Brain microvascular endothelial cell (primary cell): ENCODE results near the gene RNF141.

Experiments used
- DNase-seq: peaks from one replicate; pipeline ENCODE4 v3.0.0-alpha.2; 2020
- H3K27ac ChIP-seq: fragments of 250-450 bp; sonication (Bioruptor Pico); 2 replicates; pipeline ENCODE4 v1.5.1; 2020; ENCODE audit warnings: mild to moderate bottlenecking, moderate library complexity
- H3K27me3 ChIP-seq: fragments of 250-450 bp; sonication (Bioruptor Pico); replicated peaks from 2 replicates; pipeline ENCODE4 v1.5.1; 2020; ENCODE audit warnings: mild to moderate bottlenecking
- H3K36me3 ChIP-seq: fragments of 250-450 bp; sonication (Bioruptor Pico); replicated peaks from 2 replicates; pipeline ENCODE4 v1.5.1; 2020; ENCODE audit warnings: mild to moderate bottlenecking
- H3K4me3 ChIP-seq: 2 replicates; pipeline ENCODE4 v1.5.1; 2011; ENCODE audit warnings: low read depth, mild to moderate bottlenecking, control low read depth, low read length, moderate library complexity
- in situ Hi-C: cut with HindIII; loops from 2 replicates; pipeline ENCODE4 v1.10.0; 2017; ENCODE audit warnings: low sequenced_read_pairs, low pct_ligation_motif_present
- TF ChIP-seq, protein P1 (sequence below): IDR thresholded peaks from 2 replicates; pipeline ENCODE4 v1.5.1; 2011; ENCODE audit warnings: low read depth, mild to moderate bottlenecking, moderate library complexity, low read length, control low read depth, inconsistent platforms; ENCODE audit errors: missing control alignments

The RNF141 gene

DNA sequence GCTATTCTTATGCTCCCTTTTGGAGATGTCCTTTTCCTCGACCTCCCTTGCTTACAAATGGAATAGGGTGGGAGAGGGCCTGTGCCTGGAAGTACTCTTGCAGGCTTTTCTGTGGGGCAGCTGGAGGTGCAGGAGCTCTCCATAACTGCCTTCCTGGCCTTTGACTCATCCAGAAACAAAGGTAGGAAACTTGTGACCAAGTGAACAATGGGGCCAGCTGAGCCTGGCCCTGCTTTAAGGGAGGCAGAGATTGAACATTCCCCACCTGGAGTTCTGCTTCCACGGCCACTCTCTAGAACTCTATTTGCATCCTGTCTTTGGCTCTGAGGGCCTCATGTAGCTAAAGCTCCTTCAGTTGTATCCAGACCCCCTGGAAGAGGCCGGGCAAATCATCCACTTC lies 32.6 kb upstream of the RNF141 start:
- H3K27ac ChIP-seq: no peak overlapping the region
- no peaks in the 10 kb centered on the region for H3K36me3 ChIP-seq
- no peaks in the 10 kb centered on the region for H3K27me3 ChIP-seq
- TF ChIP-seq, protein P1, sequence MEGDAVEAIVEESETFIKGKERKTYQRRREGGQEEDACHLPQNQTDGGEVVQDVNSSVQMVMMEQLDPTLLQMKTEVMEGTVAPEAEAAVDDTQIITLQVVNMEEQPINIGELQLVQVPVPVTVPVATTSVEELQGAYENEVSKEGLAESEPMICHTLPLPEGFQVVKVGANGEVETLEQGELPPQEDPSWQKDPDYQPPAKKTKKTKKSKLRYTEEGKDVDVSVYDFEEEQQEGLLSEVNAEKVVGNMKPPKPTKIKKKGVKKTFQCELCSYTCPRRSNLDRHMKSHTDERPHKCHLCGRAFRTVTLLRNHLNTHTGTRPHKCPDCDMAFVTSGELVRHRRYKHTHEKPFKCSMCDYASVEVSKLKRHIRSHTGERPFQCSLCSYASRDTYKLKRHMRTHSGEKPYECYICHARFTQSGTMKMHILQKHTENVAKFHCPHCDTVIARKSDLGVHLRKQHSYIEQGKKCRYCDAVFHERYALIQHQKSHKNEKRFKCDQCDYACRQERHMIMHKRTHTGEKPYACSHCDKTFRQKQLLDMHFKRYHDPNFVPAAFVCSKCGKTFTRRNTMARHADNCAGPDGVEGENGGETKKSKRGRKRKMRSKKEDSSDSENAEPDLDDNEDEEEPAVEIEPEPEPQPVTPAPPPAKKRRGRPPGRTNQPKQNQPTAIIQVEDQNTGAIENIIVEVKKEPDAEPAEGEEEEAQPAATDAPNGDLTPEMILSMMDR: no peak
- no peak overlapping the region for H3K4me3 ChIP-seq
- no peak for DNase-seq
- in situ Hi-C loops: no loop called here

DNA sequence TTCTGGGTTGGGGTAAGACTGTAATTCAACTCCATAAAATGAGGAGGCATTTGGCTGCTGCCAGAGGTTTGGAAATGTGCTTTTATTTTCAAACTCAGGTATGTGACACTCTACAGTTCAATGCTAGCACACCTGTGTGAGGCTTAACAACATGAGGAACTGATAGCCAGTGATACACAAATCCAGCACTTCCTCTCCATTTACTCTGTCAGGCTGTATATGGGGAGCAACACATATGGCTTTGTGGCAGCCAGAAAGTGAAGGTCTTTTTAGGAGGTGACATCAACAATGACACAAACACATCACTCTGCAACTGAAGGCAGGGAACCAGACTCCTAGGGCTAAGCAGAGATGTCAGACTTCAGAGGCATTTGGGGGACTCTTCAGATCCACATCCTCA lies 32.0 kb upstream of the RNF141 start:
- DNase-seq: no peak
- in situ Hi-C loops: no loop called here
- Histone ChIP-seq H3K27ac (no peak overlapping the region), H3K36me3 (no peaks in the 10 kb centered on the region), H3K4me3 (no peak overlapping the region), H3K27me3 (no peaks in the 10 kb centered on the region)
- TF ChIP-seq, protein P1: no peak

DNA sequence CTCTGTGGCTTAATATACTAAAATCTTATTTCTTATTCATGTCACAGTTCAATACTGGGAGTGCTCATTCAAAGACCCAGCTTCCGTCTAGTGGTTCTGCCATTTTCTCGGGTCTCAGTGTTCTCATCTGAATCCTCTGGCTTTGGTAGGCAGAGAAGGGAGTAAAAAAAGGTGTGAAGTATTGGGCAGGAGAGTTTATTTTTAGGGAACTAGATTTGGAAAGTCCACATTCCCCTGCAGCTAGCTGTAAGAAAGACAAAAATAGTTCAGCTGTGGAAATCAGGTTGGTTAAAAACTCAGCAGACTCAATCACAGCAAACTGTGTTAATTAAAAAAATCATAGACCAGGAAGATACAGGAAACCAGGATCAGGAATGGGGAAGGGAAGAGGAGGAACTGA lies 31.5 kb upstream of the RNF141 start:
- H3K36me3 ChIP-seq: no peaks in the 10 kb centered on the region
- DNase-seq: no peak
- H3K27ac ChIP-seq: no peak overlapping the region
- in situ Hi-C loops: no loop called here
- no peaks in the 10 kb centered on the region for H3K27me3 ChIP-seq
- TF ChIP-seq, protein P1: no peak
- H3K4me3 ChIP-seq: no peak overlapping the region

DNA sequence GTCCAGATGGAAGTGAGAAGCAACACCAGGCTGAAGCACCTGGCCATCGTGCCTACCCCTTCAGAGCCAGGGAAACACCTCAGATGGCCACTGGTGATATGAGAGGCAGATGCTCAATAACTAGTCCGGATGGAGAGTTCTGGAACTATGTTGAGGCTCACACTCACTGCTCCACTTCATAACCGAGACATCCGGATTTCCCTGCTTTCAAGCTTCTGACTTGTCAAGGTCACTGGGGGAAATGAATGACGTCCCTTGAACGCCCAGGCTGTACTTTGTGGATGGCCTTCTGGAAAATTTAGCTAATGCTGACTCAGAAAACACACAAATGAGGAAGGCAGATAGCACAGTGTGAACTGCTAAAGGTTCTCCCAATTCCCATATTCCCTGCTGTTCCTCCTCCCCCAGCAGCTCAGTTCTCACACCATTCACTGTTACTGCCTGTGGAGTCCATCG lies 27.5 kb upstream of the RNF141 start, which contains the start of gene LYVE1:
TSS of gene LYVE1 (minus strand) at position 180 of the 456 bp plus-strand sequence. CDS start at position 47, 133 bp downstream.
- peak within 1 kb of the TSS; percentile 71 for H3K27ac ChIP-seq
- H3K27me3 ChIP-seq: no peaks in the 10 kb centered on the region
- TF ChIP-seq, protein P1: no peak
- in situ Hi-C loops: no loop called here
- no peak within 1 kb of the TSS for H3K4me3 ChIP-seq
- DNase-seq: peak; percentile 84
- no peaks in the 10 kb centered on the region for H3K36me3 ChIP-seq

DNA sequence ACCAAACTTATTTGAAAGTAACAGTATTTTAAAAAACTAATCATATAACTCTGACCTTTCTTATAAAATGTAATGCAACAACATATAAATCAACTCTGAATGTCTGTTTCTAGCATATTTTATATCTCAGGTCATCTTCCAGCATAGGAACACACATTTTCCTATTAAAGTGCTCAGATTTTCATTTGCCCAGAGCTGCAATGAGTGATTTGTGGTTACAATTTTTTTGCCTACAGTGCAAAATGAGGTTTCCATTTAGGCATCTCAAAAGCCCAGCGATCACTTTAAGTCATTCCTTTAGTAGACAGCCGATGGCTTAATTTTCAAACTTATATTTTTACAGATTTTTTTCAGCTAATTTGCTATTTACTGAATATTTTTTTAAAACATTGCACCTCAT lies 26.5 kb upstream of the RNF141 start:
- in situ Hi-C loops: no loop called here
- TF ChIP-seq, protein P1: no peak
- Histone ChIP-seq H3K36me3 (no peaks in the 10 kb centered on the region), H3K27me3 (no peaks in the 10 kb centered on the region), H3K27ac (no peak overlapping the region), H3K4me3 (no peak overlapping the region)
- DNase-seq: no peak

DNA sequence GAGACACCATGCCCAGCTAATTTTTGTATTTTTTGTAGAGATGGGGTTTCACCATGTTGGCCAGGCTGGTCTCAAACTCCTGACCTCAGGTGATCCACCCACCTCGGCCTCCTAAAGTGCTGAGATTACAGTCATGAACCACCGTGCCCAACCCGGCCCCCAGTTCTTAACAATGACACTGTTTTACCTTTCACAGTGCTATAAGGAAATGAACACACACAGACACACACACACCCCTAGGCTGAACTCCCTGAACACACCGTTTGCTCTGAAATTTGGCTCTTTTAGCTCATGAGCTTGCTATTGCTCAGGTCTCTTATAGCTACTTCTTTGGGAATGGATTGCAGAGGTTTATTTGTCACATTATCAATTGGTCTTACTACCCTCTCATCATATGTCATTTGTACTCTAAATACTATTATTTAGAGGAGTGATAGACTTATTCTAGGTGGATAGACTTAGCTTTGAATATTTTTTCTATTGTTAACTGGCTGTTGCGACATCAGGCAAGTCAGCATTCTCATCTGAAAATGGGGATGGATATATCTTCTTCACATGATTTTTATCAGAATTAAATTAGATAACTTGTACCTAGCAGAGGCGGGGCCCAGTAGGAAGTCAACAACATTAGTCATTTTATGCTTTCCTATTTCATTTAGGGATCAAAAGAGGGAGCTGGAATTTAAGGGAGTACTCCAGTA lies 25.4 kb upstream of the RNF141 start:
- DNase-seq: no peak
- in situ Hi-C loops: no loop called here
- H3K36me3 ChIP-seq: no peaks in the 10 kb centered on the region

More for the DNA sequence above, 25.4 kb upstream of the RNF141 start:
- TF ChIP-seq, protein P1: no peak
- Histone ChIP-seq H3K4me3 (no peak overlapping the region), H3K27ac (no peak overlapping the region), H3K27me3 (no peaks in the 10 kb centered on the region)
